ENCODE measurements around the gene SUSD4. TPM values are rescaled to one million over a fixed set of nuclear protein-coding genes. Genes with fewer than 3 reads are reported as not detected.
"Not testable (repeated sequence)": the region's sequence is repeated elsewhere in the genome, so short reads cannot be mapped to it uniquely, and the experiment has no call there.

Gene SUSD4, protein sequence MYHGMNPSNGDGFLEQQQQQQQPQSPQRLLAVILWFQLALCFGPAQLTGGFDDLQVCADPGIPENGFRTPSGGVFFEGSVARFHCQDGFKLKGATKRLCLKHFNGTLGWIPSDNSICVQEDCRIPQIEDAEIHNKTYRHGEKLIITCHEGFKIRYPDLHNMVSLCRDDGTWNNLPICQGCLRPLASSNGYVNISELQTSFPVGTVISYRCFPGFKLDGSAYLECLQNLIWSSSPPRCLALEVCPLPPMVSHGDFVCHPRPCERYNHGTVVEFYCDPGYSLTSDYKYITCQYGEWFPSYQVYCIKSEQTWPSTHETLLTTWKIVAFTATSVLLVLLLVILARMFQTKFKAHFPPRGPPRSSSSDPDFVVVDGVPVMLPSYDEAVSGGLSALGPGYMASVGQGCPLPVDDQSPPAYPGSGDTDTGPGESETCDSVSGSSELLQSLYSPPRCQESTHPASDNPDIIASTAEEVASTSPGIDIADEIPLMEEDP
- 2.0 and 4.1 TPM in 2 replicates for total RNA-seq
- polyA plus RNA-seq (2012): 2.4 TPM

- peak; percentile 25 for DNase-seq (ENCODE audit: low read depth)
These were observed at the start of gene SUSD4 for GRCh38 chr1:223363856-223364684. Gene SUSD4, minus strand, starts transcription at chr1:223364176. Its CDS starts 751 bp downstream, at chr1:223363425.

- DNase-seq (ENCODE audit: low read depth): no peak
These were observed 49.2 kb upstream of the SUSD4 start for GRCh38 chr1:223413216-223413615.

GRCh38 chr1:223411710-223412109 is 47.7 kb upstream of the SUSD4 start:
- DNase-seq (ENCODE audit: low read depth): no peak

- DNase-seq (ENCODE audit: low read depth): peak; percentile 16
These were observed 47.3 kb upstream of the SUSD4 start for GRCh38 chr1:223411309-223411708.

GRCh38 chr1:223410036-223410435 is 46.1 kb upstream of the SUSD4 start:
- no peak for DNase-seq (ENCODE audit: low read depth)

DNA sequence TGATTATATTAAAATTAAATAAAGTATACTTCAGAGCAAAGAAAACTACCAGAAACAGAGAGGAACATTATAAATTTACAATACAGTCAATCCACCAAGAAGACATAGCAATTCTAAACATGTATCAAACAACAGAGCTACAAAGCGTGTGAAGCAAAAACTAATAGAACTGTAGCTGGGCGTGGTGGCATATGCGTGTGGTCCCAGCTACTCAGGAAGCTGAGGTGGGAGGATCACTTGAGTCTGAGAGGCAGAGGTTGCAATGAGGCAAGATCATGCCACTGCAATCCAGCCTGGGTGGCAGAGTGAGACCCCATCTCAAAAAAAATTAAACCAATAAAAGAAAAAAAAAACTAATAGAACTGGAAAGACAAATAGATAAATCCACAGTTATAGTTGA is 41.5 kb upstream of the SUSD4 start:
- no peak for DNase-seq (ENCODE audit: low read depth)

GRCh38 chr1:223403184-223403815 is 39.3 kb upstream of the SUSD4 start:
- no peak for DNase-seq (ENCODE audit: low read depth)

GRCh38 chr1:223402790-223403142 is 38.8 kb upstream of the SUSD4 start:
- no peak for DNase-seq (ENCODE audit: low read depth)

DNA sequence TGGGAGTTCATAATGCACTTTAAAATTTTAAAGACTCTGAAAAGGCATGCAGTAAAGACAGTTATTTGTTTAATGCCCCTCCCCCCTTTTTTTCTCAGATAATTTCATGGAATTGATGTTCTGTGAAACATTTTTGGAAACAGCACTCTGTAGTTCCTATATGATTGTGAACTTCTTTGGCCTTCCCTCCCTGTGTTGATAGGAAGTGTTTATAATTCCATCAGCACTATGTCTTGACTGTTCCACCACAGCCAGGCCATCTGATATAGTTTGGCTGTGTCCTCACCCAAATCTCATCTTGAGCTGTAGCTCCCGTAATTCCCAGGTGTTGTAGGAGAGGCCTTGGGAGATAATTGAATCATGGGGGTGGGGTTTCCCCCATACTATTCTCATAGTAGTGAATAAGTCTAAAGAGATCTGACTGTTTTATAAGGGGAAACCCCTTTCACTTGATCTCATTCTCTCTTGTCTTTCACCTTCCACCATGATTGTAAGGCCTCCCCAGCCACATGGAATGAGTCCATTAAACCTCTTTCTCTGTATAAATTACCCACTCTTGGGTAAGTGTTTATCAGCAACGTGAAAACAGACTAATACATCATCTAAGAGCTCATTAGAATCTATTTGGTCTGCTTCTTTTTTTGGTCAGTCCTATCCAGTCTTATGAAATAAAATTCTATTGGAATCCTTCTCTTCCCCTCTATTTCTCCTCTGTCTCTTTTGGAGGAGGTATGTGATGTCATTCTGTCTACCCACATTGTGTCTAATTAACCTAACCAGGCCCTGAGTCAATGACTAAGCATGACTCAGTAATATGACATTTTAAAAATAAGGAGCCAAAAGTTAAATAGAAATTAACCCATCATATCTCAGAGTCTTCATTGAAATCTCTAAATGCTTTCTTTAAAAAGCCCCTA is 38.2 kb upstream of the SUSD4 start:
- DNase-seq (ENCODE audit: low read depth): peak; percentile 35

DNA sequence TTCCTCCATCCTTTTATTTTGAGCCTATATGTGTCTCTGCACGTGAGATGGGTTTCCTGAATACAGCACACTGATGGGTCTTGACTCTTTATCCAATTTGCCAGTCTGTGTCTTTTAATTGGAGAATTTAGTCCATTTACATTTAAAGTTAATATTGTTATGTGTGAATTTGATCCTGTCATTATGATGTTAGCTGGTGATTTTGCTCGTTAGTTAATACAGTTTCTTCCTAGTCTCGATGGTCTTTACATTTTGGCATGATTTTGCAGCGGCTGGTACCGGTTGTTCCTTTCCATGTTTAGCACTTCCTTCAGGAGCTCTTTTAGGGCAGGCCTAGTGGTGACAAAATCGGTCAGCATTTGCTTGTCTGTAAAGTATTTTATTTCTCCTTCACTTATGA is 35.4 kb upstream of the SUSD4 start:
- not testable (repeated sequence) for DNase-seq (ENCODE audit: low read depth)

DNA sequence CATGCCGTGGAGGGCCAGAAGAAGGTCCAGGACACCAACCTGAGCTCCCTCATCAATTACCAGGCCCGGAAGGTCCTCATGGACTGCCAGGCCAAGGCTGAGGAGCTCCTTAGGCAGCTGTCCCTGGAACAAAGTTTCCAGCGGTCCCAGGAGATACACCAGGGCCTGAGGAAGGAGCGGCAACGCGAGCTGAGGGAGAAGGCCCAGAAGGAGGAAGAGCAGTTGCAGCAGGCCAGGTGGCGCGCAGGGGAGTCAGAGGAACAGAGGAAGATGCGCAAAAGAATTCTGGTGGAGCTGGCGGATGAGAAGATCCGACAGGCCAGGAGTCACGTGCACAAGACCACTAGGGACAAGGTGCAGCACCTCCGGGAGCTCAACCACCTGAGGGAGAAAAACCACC is 30.7 kb upstream of the SUSD4 start:
- DNase-seq (ENCODE audit: low read depth): no peak

GRCh38 chr1:223394242-223394641 is 30.3 kb upstream of the SUSD4 start:
- DNase-seq (ENCODE audit: low read depth): no peak

GRCh38 chr1:223393275-223394214 is 29.6 kb upstream of the SUSD4 start, which contains the start of gene CCDC185:
Gene CCDC185, plus strand, starts transcription at chr1:223393415. Its CDS starts 61 bp downstream, at chr1:223393476.
- no peak for DNase-seq (ENCODE audit: low read depth)

DNA sequence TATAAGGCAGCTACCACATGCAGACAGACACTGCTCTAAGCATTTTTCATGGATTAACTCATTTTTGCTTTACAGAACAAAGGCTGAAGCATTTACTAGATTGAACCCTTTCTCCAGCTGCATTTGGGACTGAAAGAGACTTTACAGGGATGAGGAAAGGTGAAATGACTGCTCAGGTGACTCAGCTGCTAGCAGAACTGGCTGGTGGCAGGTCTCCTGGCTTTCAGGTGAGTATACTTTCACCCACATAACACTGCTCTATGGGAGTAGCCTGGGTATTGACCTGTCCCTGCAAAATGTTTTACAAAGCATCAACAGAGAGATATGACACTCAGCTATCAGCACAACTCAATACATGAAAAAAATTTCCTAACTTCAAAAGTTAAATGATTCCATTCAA is 26.6 kb upstream of the SUSD4 start:
- DNase-seq (ENCODE audit: low read depth): no peak

GRCh38 chr1:223386013-223386412 is 22.0 kb upstream of the SUSD4 start:
- no peak for DNase-seq (ENCODE audit: low read depth)

DNA sequence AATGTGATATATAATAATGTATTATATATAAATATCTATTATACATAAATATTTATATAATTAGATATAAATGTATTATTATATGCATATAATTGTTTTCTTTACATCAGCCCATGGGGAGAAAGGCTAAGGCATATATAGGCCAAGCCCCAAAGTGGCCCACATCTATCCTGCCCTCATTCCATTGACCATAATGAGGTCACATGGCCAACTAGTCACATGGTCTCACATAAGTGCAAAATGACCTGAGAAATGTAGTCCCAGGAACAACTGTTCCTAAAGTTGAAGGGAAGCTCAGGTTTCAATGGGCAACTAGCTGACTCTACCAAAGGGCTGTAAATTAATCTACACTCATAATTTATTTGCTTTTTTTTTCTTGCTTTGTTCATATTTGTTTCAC is 14.8 kb upstream of the SUSD4 start:
- DNase-seq (ENCODE audit: low read depth): peak; percentile 10

- DNase-seq (ENCODE audit: low read depth): no peak
These were observed 10.2 kb upstream of the SUSD4 start for GRCh38 chr1:223374064-223374610.

DNA sequence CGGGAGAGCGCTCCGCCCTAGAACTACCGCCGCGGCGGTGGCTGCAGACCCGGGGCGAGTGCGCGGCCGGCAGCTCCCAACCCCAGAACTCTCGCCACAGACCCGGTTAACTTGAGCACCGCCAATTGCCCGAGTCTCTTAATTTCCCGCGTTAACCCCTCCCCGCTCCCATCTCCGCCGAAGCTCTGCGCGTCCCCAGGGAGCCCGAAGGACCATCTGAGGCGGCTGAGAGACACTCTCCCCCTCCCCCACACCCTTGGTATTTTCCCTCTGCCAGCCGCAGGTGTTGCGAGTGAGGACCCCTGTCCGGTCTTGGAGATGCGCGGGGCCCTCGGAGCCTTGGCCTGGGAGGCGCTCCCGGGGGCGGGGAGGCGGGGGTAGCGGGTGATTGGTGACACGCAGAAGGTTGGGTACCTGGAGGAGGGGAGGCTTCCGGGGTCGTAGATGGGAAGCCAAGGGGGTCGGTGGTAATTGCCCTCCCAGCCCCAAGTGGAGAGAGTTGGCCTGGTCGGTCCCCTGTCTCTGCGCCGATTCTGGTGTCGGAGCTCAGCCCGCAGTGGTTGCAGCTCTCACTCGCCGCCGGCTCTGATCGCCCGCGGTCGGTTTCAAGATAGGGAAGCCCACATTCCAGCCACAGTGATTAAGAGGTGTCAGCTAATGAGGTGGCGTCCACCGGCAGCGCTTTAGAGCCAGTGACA is 858 bp upstream of the SUSD4 start:
- no peak for DNase-seq (ENCODE audit: low read depth)

All from myocyte (in vitro differentiated cells).